Osteocyte (in vitro differentiated cells): ENCODE data around the gene ATP9A. TPM values are rescaled to one million over a fixed set of nuclear protein-coding genes. Genes with fewer than 3 reads are reported as not detected.

Source experiments
- DNase-seq: peaks from one replicate; pipeline ENCODE4 v3.0.0; 2021; ENCODE audit warnings: mixed read lengths; ENCODE audit not compliant: unreplicated experiment; ENCODE audit errors: extremely low spot score
- H3K27ac Mint-ChIP-seq: one replicate; pipeline ENCODE4 v1.8.0; 2021; ENCODE audit warnings: mild to moderate bottlenecking, mixed read lengths; ENCODE audit not compliant: unreplicated experiment
- H3K27me3 Mint-ChIP-seq: one replicate; pipeline ENCODE4 v1.8.0; 2021; ENCODE audit warnings: mixed read lengths; ENCODE audit not compliant: unreplicated experiment
- H3K36me3 Mint-ChIP-seq: one replicate; pipeline ENCODE4 v1.8.0; 2021; ENCODE audit warnings: mixed read lengths; ENCODE audit not compliant: unreplicated experiment
- H3K4me1 Mint-ChIP-seq: one replicate; pipeline ENCODE4 v1.8.0; 2021; ENCODE audit warnings: mixed read lengths; ENCODE audit not compliant: unreplicated experiment
- H3K4me3 Mint-ChIP-seq: one replicate; pipeline ENCODE4 v1.8.0; 2021; ENCODE audit warnings: mild to moderate bottlenecking, moderate library complexity, mixed read lengths; ENCODE audit not compliant: unreplicated experiment
- H3K9me3 Mint-ChIP-seq: one replicate; pipeline ENCODE4 v1.8.0; 2021; ENCODE audit warnings: mixed read lengths; ENCODE audit not compliant: unreplicated experiment
- total RNA-seq: library from RNA; stranded (reverse); gene quantifications from 2 replicates; pipeline ENCODE4 v1.2.1, GENCODE V29; 2021
- TF ChIP-seq, protein P1 (sequence below): fragments of 200-600 bp; sonication (generic); IDR thresholded peaks from 2 replicates; pipeline ENCODE4 v1.5.0; 2021; ENCODE audit warnings: antibody characterized with exemption, mild to moderate bottlenecking, moderate library complexity

The ATP9A gene
- total RNA-seq, 1 donor from 2014 or later: 58.4 TPM

DNA sequence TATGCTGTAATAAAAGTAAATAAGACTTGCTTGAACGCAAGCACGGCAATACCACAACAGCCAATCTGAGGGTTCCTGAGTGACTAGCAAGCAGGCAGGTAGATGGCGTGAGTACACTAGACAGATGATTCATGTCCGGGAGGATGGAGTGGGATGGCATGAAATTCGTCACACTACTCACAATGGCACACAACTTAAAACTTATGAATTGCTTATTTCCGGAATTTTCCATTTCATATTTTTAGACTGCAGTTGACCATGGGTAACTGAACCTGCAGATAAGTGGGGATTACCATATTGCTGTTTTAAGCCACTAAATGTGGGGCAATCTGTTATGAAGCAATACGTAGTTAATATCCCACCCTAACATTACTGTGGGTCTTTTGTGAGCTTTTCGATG lies 132.1 kb downstream of the ATP9A start:
- Mint-ChIP-seq H3K36me3 (peaks cover 27% of the 10 kb centered on the region), H3K9me3 (no peaks in the 10 kb centered on the region), H3K27me3 (no peaks in the 10 kb centered on the region), H3K4me3 (no peak overlapping the region), H3K27ac (no peak overlapping the region), H3K4me1 (peaks cover 10% of the 10 kb centered on the region)
- TF ChIP-seq, protein P1, sequence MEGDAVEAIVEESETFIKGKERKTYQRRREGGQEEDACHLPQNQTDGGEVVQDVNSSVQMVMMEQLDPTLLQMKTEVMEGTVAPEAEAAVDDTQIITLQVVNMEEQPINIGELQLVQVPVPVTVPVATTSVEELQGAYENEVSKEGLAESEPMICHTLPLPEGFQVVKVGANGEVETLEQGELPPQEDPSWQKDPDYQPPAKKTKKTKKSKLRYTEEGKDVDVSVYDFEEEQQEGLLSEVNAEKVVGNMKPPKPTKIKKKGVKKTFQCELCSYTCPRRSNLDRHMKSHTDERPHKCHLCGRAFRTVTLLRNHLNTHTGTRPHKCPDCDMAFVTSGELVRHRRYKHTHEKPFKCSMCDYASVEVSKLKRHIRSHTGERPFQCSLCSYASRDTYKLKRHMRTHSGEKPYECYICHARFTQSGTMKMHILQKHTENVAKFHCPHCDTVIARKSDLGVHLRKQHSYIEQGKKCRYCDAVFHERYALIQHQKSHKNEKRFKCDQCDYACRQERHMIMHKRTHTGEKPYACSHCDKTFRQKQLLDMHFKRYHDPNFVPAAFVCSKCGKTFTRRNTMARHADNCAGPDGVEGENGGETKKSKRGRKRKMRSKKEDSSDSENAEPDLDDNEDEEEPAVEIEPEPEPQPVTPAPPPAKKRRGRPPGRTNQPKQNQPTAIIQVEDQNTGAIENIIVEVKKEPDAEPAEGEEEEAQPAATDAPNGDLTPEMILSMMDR: no peak
- no peak for DNase-seq

DNA sequence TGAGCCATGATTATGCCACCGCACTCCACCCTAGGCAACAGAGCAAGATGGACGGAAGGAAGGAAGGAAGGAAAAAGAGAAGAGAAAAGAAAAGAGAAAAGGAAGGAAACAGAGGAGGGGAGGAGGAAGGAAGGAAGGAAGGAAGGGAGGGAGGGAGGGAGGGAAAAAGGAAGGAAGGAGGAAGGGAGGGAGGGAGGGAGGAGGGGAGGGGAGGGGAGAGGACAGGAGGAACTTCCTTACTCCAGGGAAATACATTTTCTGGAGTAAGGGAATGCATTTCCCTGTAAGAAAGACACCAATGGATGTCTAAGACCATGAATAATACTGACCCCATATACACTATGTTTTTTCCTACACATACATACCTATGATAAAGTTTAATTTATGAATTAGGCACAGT lies 132.5 kb downstream of the ATP9A start:
- Mint-ChIP-seq H3K4me1 (peaks cover 15% of the 10 kb centered on the region), H3K36me3 (peaks cover 27% of the 10 kb centered on the region), H3K27me3 (no peaks in the 10 kb centered on the region), H3K9me3 (no peaks in the 10 kb centered on the region), H3K4me3 (no peak overlapping the region), H3K27ac (no peak overlapping the region)
- TF ChIP-seq, protein P1: no peak
- no peak for DNase-seq

DNA sequence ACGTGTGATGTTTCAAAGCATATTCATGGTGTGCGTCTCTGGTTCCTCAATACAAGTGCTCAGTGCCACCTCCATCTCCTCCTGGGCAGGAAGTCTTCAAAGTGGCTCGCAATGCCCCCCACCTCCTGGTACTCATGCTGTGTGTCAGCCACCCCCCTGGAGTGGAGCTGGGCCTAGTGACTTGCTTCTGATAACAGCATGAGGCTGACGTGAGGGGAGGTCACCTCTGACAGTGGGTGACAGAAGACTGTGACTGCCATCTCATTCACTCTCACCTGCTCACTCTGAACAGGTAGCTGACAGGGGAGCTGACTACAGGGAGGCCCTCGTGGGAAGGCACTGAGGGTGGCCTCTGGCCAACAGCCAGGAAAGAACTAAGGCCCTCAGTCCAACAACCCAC lies 133.3 kb downstream of the ATP9A start:
- peaks cover 21% of the 10 kb centered on the region for H3K4me1 Mint-ChIP-seq

DNA sequence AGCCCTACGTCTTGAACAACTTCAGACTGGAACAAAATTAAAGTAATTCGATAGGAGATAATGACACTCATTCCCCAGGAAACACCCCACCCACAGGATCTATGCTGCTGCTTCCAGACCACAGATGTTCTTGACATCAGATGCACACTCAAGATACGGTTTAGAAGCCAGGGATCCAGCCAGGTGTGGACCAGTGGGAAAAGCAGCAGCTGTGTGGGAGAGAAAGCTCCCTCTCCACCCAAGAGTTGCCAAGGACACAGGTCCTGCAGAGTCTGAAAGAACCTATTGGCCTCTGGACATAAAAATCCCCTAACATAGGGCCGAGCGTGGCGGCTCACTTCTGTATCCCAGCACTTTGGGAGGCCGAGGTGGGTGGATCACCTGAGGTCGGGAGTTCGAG lies 133.9 kb downstream of the ATP9A start:
- Mint-ChIP-seq H3K36me3 (peaks cover 27% of the 10 kb centered on the region), H3K4me3 (no peak overlapping the region), H3K27ac (no peak overlapping the region), H3K9me3 (no peaks in the 10 kb centered on the region), H3K27me3 (no peaks in the 10 kb centered on the region), H3K4me1 (peaks cover 19% of the 10 kb centered on the region)
- no peak for DNase-seq
- TF ChIP-seq, protein P1: no peak

More for the DNA sequence above, 133.3 kb downstream of the ATP9A start:
- H3K9me3 Mint-ChIP-seq: no peaks in the 10 kb centered on the region
- H3K27me3 Mint-ChIP-seq: no peaks in the 10 kb centered on the region
- DNase-seq: no peak
- H3K4me3 Mint-ChIP-seq: no peak overlapping the region
- H3K36me3 Mint-ChIP-seq: peaks cover 27% of the 10 kb centered on the region
- no peak overlapping the region for H3K27ac Mint-ChIP-seq
- TF ChIP-seq, protein P1: no peak

DNA sequence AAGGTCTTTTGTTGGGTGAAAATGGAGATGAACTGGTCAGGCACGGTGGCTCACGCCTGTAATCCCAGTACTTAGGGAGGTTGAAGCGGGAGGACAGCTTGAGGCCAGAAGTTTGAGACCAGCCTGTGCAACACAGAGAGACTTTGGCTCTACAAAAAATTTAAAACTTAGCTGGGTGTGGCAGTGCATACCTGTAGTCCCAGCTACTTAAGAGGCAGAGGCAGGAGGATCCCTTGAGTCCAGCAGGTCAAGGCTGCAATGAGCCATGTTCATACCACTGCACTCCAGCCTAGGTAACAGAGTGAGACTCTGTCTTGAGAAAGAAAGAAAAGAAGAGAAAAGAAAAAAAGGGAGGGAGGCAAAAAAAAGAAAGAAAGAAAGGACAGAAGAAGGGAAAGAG lies 134.8 kb downstream of the ATP9A start:
- no peaks in the 10 kb centered on the region for H3K27me3 Mint-ChIP-seq
- no peak overlapping the region for H3K27ac Mint-ChIP-seq
- H3K36me3 Mint-ChIP-seq: peaks cover 33% of the 10 kb centered on the region
- TF ChIP-seq, protein P1: no peak
- no peak overlapping the region for H3K4me3 Mint-ChIP-seq
- DNase-seq: no peak
- H3K4me1 Mint-ChIP-seq: peaks cover 24% of the 10 kb centered on the region
- H3K9me3 Mint-ChIP-seq: no peaks in the 10 kb centered on the region
